Stimulated activated CD4-positive, alpha-beta T cell treated with anti-CD3 and anti-CD28 coated beads, TNF-alpha, amount 100 ng/mL, for 24 hours (primary cell): ENCODE data around the gene TIGAR.
A peak's percentile ranks its signal among the peaks of the same experiment; 100 is the strongest.

Experiments used
- DNase-seq, 3 experiments: peaks; one replicate each; pipeline ENCODE4 v3.0.0-alpha.2; 2020; ENCODE audit warnings: low read depth in 3 of 3

The TIGAR gene

GRCh38 chr12:4320853-4321701 is at the start of gene TIGAR:
TSS of gene TIGAR (plus strand) at chr12:4321213. CDS start at chr12:4321272, 59 bp downstream.
- peak; percentile 79 to 89 (median 87) for DNase-seq

GRCh38 chr12:4271717-4272423 is 49.1 kb upstream of the TIGAR start:
- peak; percentile 80 to 89 (median 83) for DNase-seq

GRCh38 chr12:4272424-4273272 is 48.4 kb upstream of the TIGAR start:
- peak in 2 of 3 experiments; percentile 54 to 79 for DNase-seq

- DNase-seq = no peak
Measured at GRCh38 chr12:4273273-4273651, 47.8 kb upstream of the TIGAR start.

- DNase-seq = peak; percentile 62 to 83 (median 72)
Measured at GRCh38 chr12:4273652-4274395, 47.2 kb upstream of the TIGAR start, which contains the start of gene CCND2. TSS of gene CCND2 (plus strand) at chr12:4273762. CDS start at chr12:4274041, 279 bp downstream.

- DNase-seq = no peak
Measured at GRCh38 chr12:4274396-4275015, 46.5 kb upstream of the TIGAR start.

- DNase-seq = no peak
Measured at GRCh38 chr12:4275016-4275869, 45.8 kb upstream of the TIGAR start.

- DNase-seq = no peak
Measured at GRCh38 chr12:4275870-4276301, 45.1 kb upstream of the TIGAR start.

GRCh38 chr12:4276524-4277204 is 44.3 kb upstream of the TIGAR start:
- peak; percentile 72 to 83 (median 82) for DNase-seq

- no peak for DNase-seq
Measured at GRCh38 chr12:4277205-4277543, 43.8 kb upstream of the TIGAR start.

GRCh38 chr12:4277857-4278256 is 43.2 kb upstream of the TIGAR start:
- no peak for DNase-seq

GRCh38 chr12:4278329-4279197 is 42.5 kb upstream of the TIGAR start:
- DNase-seq = no peak

GRCh38 chr12:4279198-4279690 is 41.8 kb upstream of the TIGAR start:
- DNase-seq = no peak

GRCh38 chr12:4280351-4281163 is 40.5 kb upstream of the TIGAR start:
- DNase-seq = no peak

- DNase-seq = no peak
Measured at GRCh38 chr12:4281173-4281654, 39.8 kb upstream of the TIGAR start.

GRCh38 chr12:4282103-4282891 is 38.7 kb upstream of the TIGAR start:
- DNase-seq = no peak
